Endothelial cell (in vitro differentiated cells): ENCODE results near the gene A3GALT2. TPM values are rescaled to one million over a fixed set of nuclear protein-coding genes. Genes with fewer than 3 reads are reported as not detected.

ENCODE experiments used
- DNase-seq: peaks from one replicate; pipeline ENCODE4 v3.0.0; 2021; ENCODE audit warnings: low spot score
- H3K27ac Mint-ChIP-seq: one replicate; pipeline ENCODE4 v1.8.0; 2021; ENCODE audit warnings: mixed read lengths, inconsistent platforms; ENCODE audit not compliant: unreplicated experiment
- H3K27me3 Mint-ChIP-seq: one replicate; pipeline ENCODE4 v1.8.0; 2021; ENCODE audit warnings: mild to moderate bottlenecking, moderate library complexity, mixed read lengths, inconsistent platforms; ENCODE audit not compliant: unreplicated experiment
- H3K36me3 Mint-ChIP-seq: one replicate; pipeline ENCODE4 v1.8.0; 2021; ENCODE audit warnings: mild to moderate bottlenecking, low read depth, mixed read lengths, inconsistent platforms; ENCODE audit not compliant: unreplicated experiment
- H3K4me1 Mint-ChIP-seq: one replicate; pipeline ENCODE4 v1.8.0; 2021; ENCODE audit warnings: mild to moderate bottlenecking, mixed read lengths, inconsistent platforms; ENCODE audit not compliant: unreplicated experiment
- H3K4me3 Mint-ChIP-seq: one replicate; pipeline ENCODE4 v1.8.0; 2021; ENCODE audit warnings: mild to moderate bottlenecking, mixed read lengths, inconsistent platforms; ENCODE audit not compliant: unreplicated experiment
- H3K9me3 Mint-ChIP-seq: one replicate; pipeline ENCODE4 v1.8.0; 2021; ENCODE audit warnings: mixed read lengths, inconsistent platforms; ENCODE audit not compliant: unreplicated experiment
- CTCF ChIP-seq: fragments of 200-600 bp; sonication (generic); IDR thresholded peaks from one replicate; pipeline ENCODE4 v1.5.0; 2021; ENCODE audit warnings: antibody characterized with exemption; ENCODE audit not compliant: unreplicated experiment
- microRNA-seq: library from miRNA; unstranded; fragments of <30 nt; microRNA quantifications from one replicate; pipeline ENCODE4, GENCODE V29; 2020; ENCODE audit not compliant: unreplicated experiment
- total RNA-seq: library from RNA; stranded (reverse); fragmentation: NEBNext Ultra II Directional; extraction: Animal tissue kit (Norgen Biotek cat#: 25700); gene quantifications from one replicate; pipeline ENCODE4 v1.2.1, GENCODE V29; 2021; ENCODE audit not compliant: unreplicated experiment

Gene A3GALT2
- total RNA-seq, 1 donor from 2014 or later = not detected

- peaks cover 27% of the 10 kb centered on the region for H3K4me1 Mint-ChIP-seq
- peaks cover 16% of the 10 kb centered on the region for H3K27me3 Mint-ChIP-seq
- DNase-seq = no peak
- H3K9me3 Mint-ChIP-seq = no peaks in the 10 kb centered on the region
- peak overlapping the region; percentile 96 for H3K27ac Mint-ChIP-seq
- H3K36me3 Mint-ChIP-seq = peaks cover 14% of the 10 kb centered on the region
- TF ChIP-seq CTCF = no peak
- peak overlapping the region; percentile 100 for H3K4me3 Mint-ChIP-seq
Observed at GRCh38 chr1:33257207-33257771, 63.6 kb downstream of the A3GALT2 start.

Small RNA genes lying within 50 kb of the gene (microRNA-seq; reads per million reads assigned to microRNA genes)
- 40.4 reads per million, percentile 75 among the genes with 10 or more reads in this experiment for gene MIR3605

Other genes with a start within 250 kb of the A3GALT2 start
- 1.4 TPM for gene AZIN2, start 239.9 kb downstream of the A3GALT2 start, total RNA-seq
- gene TRIM62, start 139.1 kb downstream of the A3GALT2 start, total RNA-seq = 10.8 TPM
- gene ZNF362, start 64.6 kb downstream of the A3GALT2 start, total RNA-seq = 70.0 TPM
- gene PHC2, start 110.0 kb upstream of the A3GALT2 start, total RNA-seq = 177 TPM
- 7.3 TPM for gene ZSCAN20, start 151.5 kb upstream of the A3GALT2 start, total RNA-seq